MCF 10A (cell line): Measurements from ENCODE around the gene ZNF555. TPM values are rescaled to one million over a fixed set of nuclear protein-coding genes. Genes with fewer than 3 reads are reported as not detected.
"Not testable (repeated sequence)": the region's sequence is repeated elsewhere in the genome, so short reads cannot be mapped to it uniquely, and the experiment has no call there.

ENCODE experiments used
- Bru-seq: library from RNA; stranded (reverse); fragments of 400-500 nt; gene quantifications from one replicate; lab custom pipeline; 2021; lab: Mats Ljungman, UMichigan
- BruChase-seq, 2 experiments: library from RNA; stranded (reverse); fragments of 400-500 nt; gene quantifications; one replicate each; lab custom pipeline; 2021; lab: Mats Ljungman, UMichigan
- BruUV-seq: library from RNA; stranded (reverse); fragments of 400-500 nt; replicated peaks from 2 replicates; lab custom pipeline; 2021; lab: Mats Ljungman, UMichigan
- CTCF ChIA-PET: fragments of 300-600 bp; sonication (Branson Sonifier 250); formaldehyde crosslinking; extraction: SDS; loops from one replicate; lab custom pipeline; 2021; ENCODE audit warnings: antibody characterized with exemption, inconsistent platforms; lab: Yijun Ruan, JAX
- POLR2A ChIA-PET: fragments of 300-600, 350-650 bp; sonication (Branson Sonifier 250); formaldehyde crosslinking; extraction: SDS; loops from one replicate; lab custom pipeline; 2020; ENCODE audit warnings: antibody characterized with exemption, inconsistent platforms; lab: Yijun Ruan, JAX
- DNase-seq: peaks from one replicate; pipeline ENCODE4 v3.0.0-alpha.2; 2018; ENCODE audit not compliant: unreplicated experiment
- H3K27ac Mint-ChIP-seq: one replicate; pipeline ENCODE4 v1.8.0; 2022; ENCODE audit warnings: mild to moderate bottlenecking, low read depth, mixed read lengths; ENCODE audit not compliant: unreplicated experiment
- H3K27me3 Mint-ChIP-seq: one replicate; pipeline ENCODE4 v1.8.0; 2022; ENCODE audit warnings: mixed read lengths; ENCODE audit not compliant: insufficient read depth, unreplicated experiment
- H3K36me3 Mint-ChIP-seq: one replicate; pipeline ENCODE4 v1.8.0; 2022; ENCODE audit warnings: mild to moderate bottlenecking, moderate library complexity, mixed read lengths; ENCODE audit not compliant: insufficient read depth, unreplicated experiment
- H3K4me1 Mint-ChIP-seq: one replicate; pipeline ENCODE4 v1.8.0; 2022; ENCODE audit warnings: mixed read lengths; ENCODE audit not compliant: insufficient read depth, unreplicated experiment
- H3K4me3 Mint-ChIP-seq: one replicate; pipeline ENCODE4 v1.8.0; 2022; ENCODE audit warnings: mild to moderate bottlenecking, moderate library complexity, mixed read lengths; ENCODE audit not compliant: unreplicated experiment
- H3K9me3 Mint-ChIP-seq: one replicate; pipeline ENCODE4 v1.8.0; 2022; ENCODE audit warnings: mixed read lengths; ENCODE audit not compliant: unreplicated experiment
- CTCF ChIP-seq: fragments of 200-600 bp; IDR thresholded peaks from one replicate; pipeline ENCODE4 v1.8.0; 2022; ENCODE audit warnings: antibody characterized with exemption, mild to moderate bottlenecking; ENCODE audit not compliant: unreplicated experiment
- intact Hi-C: fragments of 100-400 bp; cut with micrococcal nuclease; formaldehyde crosslinking; loops from 2 replicates; pipeline ENCODE4 v1.14.1; 2022
- long read RNA-seq: library from polyadenylated mRNA; stranded (forward); transcript quantifications from one replicate; pipeline ENCODE4 v2.0.0, GENCODE V29; 2022
- total RNA-seq: library from RNA; stranded (reverse); gene quantifications from 2 replicates; pipeline ENCODE4 v1.2.3, GENCODE V29; 2022

ZNF555 gene
- total RNA-seq (4.9 and 6.6 TPM in 2 replicates), Bru-seq, nascent RNA (percentile 60 among the genes with signal in this experiment), BruChase-seq, experiment 1, labeled RNA remaining after a 6-hour chase (percentile 50 among the genes with signal in this experiment), BruChase-seq, experiment 2, labeled RNA remaining after a 2-hour chase (percentile 64 among the genes with signal in this experiment)
- long read RNA-seq, full-length matches to known transcripts = 11 of 12 reads
- long read RNA-seq, partial matches to known transcripts = 1 of 12 reads
- long read RNA-seq, other reads (novel, unspliced or antisense) = 0 of 12 reads

- H3K4me1 Mint-ChIP-seq = peaks cover 6% of the 10 kb centered on the region
- H3K9me3 Mint-ChIP-seq = peaks cover 6% of the 10 kb centered on the region
- peak; percentile 27 for TF ChIP-seq CTCF
- BruUV-seq = TSS peak; percentile 86
- H3K27me3 Mint-ChIP-seq = no peaks in the 10 kb centered on the region
- no peaks in the 10 kb centered on the region for H3K36me3 Mint-ChIP-seq
- ChIA-PET POLR2A (interaction anchor here (0.5 to 2.7 kb wide), 12 partner anchors 10 to 214 kb away, joined by 3 to 11 read pairs (median 4); partner anchors contain the start of genes SGTA, ZNF554 and ZNF57), CTCF (interaction anchor here (0.7 to 0.9 kb wide), 4 partner anchors 8 to 148 kb away, joined by 3 to 4 read pairs (median 4); no protein-coding TSS in a partner anchor)
- peak; percentile 100 for DNase-seq
- H3K4me3 Mint-ChIP-seq = peak within 1 kb of the TSS; percentile 83
- intact Hi-C loops = no loop called here
- peak within 1 kb of the TSS; percentile 86 for H3K27ac Mint-ChIP-seq
Observed at GRCh38 chr19:2840794-2841791, at the start of gene ZNF555. ZNF555 (plus strand) TSS chr19:2841475; CDS start chr19:2841573, 98 bp downstream.

- Mint-ChIP-seq H3K9me3 (no peaks in the 10 kb centered on the region), H3K4me1 (peaks cover 11% of the 10 kb centered on the region), H3K4me3 (no peak overlapping the region), H3K36me3 (peaks cover 45% of the 10 kb centered on the region), H3K27ac (no peak overlapping the region), H3K27me3 (no peaks in the 10 kb centered on the region)
- DNase-seq = no peak
- TF ChIP-seq CTCF = no peak
- intact Hi-C loops = no loop called here
- POLR2A ChIA-PET = interaction anchor here (0.6 kb wide), 1 partner anchor 59 kb away, joined by 4 read pairs; no protein-coding TSS in a partner anchor
- BruUV-seq = no TSS peak
- CTCF ChIA-PET = no interaction called here
Observed at GRCh38 chr19:2791876-2792275, 49.4 kb upstream of the ZNF555 start.

GRCh38 chr19:2792666-2793065, 48.6 kb upstream of the ZNF555 start:
- H3K4me3 Mint-ChIP-seq, H3K9me3 Mint-ChIP-seq, H3K27ac Mint-ChIP-seq, CTCF ChIA-PET, H3K27me3 Mint-ChIP-seq, DNase-seq, intact Hi-C loops, H3K4me1 Mint-ChIP-seq, POLR2A ChIA-PET, BruUV-seq: not testable (repeated sequence)
- peaks cover 37% of the 10 kb centered on the region for H3K36me3 Mint-ChIP-seq

- BruUV-seq = no TSS peak
- intact Hi-C loops = no loop called here
- H3K27me3 Mint-ChIP-seq = no peaks in the 10 kb centered on the region
- no peak for TF ChIP-seq CTCF
- DNase-seq = no peak
- peaks cover 2% of the 10 kb centered on the region for H3K4me1 Mint-ChIP-seq
- H3K4me3 Mint-ChIP-seq = no peak overlapping the region
- no peak overlapping the region for H3K27ac Mint-ChIP-seq
- H3K9me3 Mint-ChIP-seq = no peaks in the 10 kb centered on the region
- POLR2A ChIA-PET = no interaction called here
- peaks cover 34% of the 10 kb centered on the region for H3K36me3 Mint-ChIP-seq
- CTCF ChIA-PET = interaction anchor here (0.6 kb wide), 1 partner anchor 141 kb away, joined by 3 read pairs; no protein-coding TSS in a partner anchor
Observed at GRCh38 chr19:2793126-2793525, 48.1 kb upstream of the ZNF555 start.
